ENCODE results near the gene DCUN1D4.

DCUN1D4 gene

GRCh38 chr4:51958199-51958968 lies 115.4 kb downstream of the DCUN1D4 start:
- no peaks in the 10 kb centered on the region for H4K20me1 ChIP-seq
- H3K4me2 ChIP-seq = no peak overlapping the region
- H3K27me3 ChIP-seq = no peaks in the 10 kb centered on the region
- no peak overlapping the region for H3K9ac ChIP-seq
- no peaks in the 10 kb centered on the region for H3K36me3 ChIP-seq
- no peak overlapping the region for H3K27ac ChIP-seq
- no peaks in the 10 kb centered on the region for H3K4me1 ChIP-seq
- H3K4me3 ChIP-seq = no peak overlapping the region
- TF ChIP-seq Cebpa-rat (IDR thresholded peaks at IDR 0.05) = no peak
- no peaks in the 10 kb centered on the region; a peak in 4 of 22 replicates for H3K9me3 ChIP-seq (replicated peaks in 1 of 11)

- H3K9me3 ChIP-seq (replicated peaks in 1 of 11) = no peaks in the 10 kb centered on the region
- TF ChIP-seq Cebpa-rat (IDR thresholded peaks at IDR 0.05) = no peak
- H3K27ac ChIP-seq = no peak overlapping the region
- H4K20me1 ChIP-seq = no peaks in the 10 kb centered on the region
- no peak overlapping the region for H3K4me2 ChIP-seq
- H3K27me3 ChIP-seq = no peaks in the 10 kb centered on the region
- H3K4me1 ChIP-seq = 0 out of 20 replicates have a peak, but pooled peaks cover 0 to 2% (median 0%) of the 10 kb centered on the region in 10 experiments
- no peak overlapping the region for H3K9ac ChIP-seq
- no peaks in the 10 kb centered on the region for H3K36me3 ChIP-seq
- no peak overlapping the region for H3K4me3 ChIP-seq
These were observed 117.5 kb downstream of the DCUN1D4 start for GRCh38 chr4:51960486-51960885.

- H3K9me3 ChIP-seq (replicated peaks in 1 of 11) = peaks cover 0 to 13% (median 5%) of the 10 kb centered on the region in 11 experiments; a peak in 11 of 22 replicates
- H4K20me1 ChIP-seq = no peaks in the 10 kb centered on the region
- H3K4me3 ChIP-seq = no peak overlapping the region
- H3K4me1 ChIP-seq = 0 out of 20 replicates have a peak, but pooled peaks cover 0 to 2% (median 0%) of the 10 kb centered on the region in 10 experiments
- H3K9ac ChIP-seq = no peak overlapping the region
- no peaks in the 10 kb centered on the region for H3K36me3 ChIP-seq
- TF ChIP-seq Cebpa-rat (IDR thresholded peaks at IDR 0.05) = no peak
- no peak overlapping the region for H3K27ac ChIP-seq
- H3K4me2 ChIP-seq = no peak overlapping the region
- no peaks in the 10 kb centered on the region for H3K27me3 ChIP-seq
These were observed 121.0 kb downstream of the DCUN1D4 start for GRCh38 chr4:51963841-51964517.

GRCh38 chr4:51965862-51966261 lies 122.9 kb downstream of the DCUN1D4 start:
- no peak for TF ChIP-seq Cebpa-rat (IDR thresholded peaks at IDR 0.05)
- H3K27me3 ChIP-seq = no peaks in the 10 kb centered on the region
- H3K36me3 ChIP-seq = no peaks in the 10 kb centered on the region
- no peak overlapping the region for H3K4me3 ChIP-seq
- no peak overlapping the region for H3K4me2 ChIP-seq
- no peak overlapping the region for H3K9ac ChIP-seq
- peaks cover 0 to 15% (median 5%) of the 10 kb centered on the region in 11 experiments; a peak in 11 of 22 replicates for H3K9me3 ChIP-seq (replicated peaks in 1 of 11)
- H3K4me1 ChIP-seq = 0 out of 20 replicates have a peak, but pooled peaks cover 0 to 2% (median 0%) of the 10 kb centered on the region in 10 experiments
- no peak overlapping the region for H3K27ac ChIP-seq
- H4K20me1 ChIP-seq = no peaks in the 10 kb centered on the region

Measured in BLaER1 treated with 17β-estradiol and CSF1 and Interleukin-3, amounts not matched to agents 10 nM and 100 nM (cell line).